Uterus (tissue), 2 donors: ENCODE results near the gene VRK2.

ENCODE experiments used
- POLR2A ChIP-seq, 2 donors: fragments of 450-650 bp; IDR thresholded peaks; one replicate each; pipeline ENCODE4 v1.6.1; 2016; ENCODE audit warnings: antibody characterized with exemption in 2 of 2, mild to moderate bottlenecking in 1 of 2, moderate library complexity in 1 of 2
- TF ChIP-seq, protein P1 (sequence below), 4 experiments: fragments of 200-600 bp in 2 of 4; fragments of 450-650 bp in 2 of 4; sonication (generic) in 2 of 4; IDR thresholded peaks; one replicate each; pipeline ENCODE4 v1.5.1; 2016 to 2019; ENCODE audit warnings: antibody characterized with exemption in 4 of 4, mild to moderate bottlenecking in 2 of 4, moderate library complexity in 1 of 4

DNA sequence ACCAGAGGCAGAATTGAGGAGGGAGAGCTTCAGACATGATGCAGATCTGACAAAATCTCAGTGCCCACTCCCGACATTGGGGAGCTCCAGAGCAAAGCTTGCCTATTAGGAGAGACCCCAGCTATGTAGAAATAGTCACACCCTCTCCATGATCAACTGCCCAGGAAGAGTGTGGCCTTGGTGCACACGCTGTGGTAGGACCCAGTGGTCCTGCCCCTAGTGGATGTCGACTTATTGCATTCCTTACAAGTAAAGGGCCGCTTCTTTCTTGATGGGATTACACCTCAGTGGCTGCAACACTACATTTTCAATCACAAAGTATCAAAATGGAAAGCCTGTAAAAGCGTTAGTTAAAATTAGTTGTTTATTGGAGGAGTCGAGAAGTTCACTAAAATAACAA is 64.2 kb downstream of the VRK2 start:
- TF ChIP-seq, protein P1, sequence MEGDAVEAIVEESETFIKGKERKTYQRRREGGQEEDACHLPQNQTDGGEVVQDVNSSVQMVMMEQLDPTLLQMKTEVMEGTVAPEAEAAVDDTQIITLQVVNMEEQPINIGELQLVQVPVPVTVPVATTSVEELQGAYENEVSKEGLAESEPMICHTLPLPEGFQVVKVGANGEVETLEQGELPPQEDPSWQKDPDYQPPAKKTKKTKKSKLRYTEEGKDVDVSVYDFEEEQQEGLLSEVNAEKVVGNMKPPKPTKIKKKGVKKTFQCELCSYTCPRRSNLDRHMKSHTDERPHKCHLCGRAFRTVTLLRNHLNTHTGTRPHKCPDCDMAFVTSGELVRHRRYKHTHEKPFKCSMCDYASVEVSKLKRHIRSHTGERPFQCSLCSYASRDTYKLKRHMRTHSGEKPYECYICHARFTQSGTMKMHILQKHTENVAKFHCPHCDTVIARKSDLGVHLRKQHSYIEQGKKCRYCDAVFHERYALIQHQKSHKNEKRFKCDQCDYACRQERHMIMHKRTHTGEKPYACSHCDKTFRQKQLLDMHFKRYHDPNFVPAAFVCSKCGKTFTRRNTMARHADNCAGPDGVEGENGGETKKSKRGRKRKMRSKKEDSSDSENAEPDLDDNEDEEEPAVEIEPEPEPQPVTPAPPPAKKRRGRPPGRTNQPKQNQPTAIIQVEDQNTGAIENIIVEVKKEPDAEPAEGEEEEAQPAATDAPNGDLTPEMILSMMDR (IDR thresholded peaks at IDR 0.05): no peak
- TF ChIP-seq POLR2A (IDR thresholded peaks at IDR 0.05): no peak
